ENCODE data around the gene POLR1C.
A peak's percentile ranks its signal among the peaks of the same experiment; 100 is the strongest.
"Not testable (repeated sequence)": the region's sequence is repeated elsewhere in the genome, so short reads cannot be mapped to it uniquely, and the experiment has no call there.

Gene POLR1C

DNA sequence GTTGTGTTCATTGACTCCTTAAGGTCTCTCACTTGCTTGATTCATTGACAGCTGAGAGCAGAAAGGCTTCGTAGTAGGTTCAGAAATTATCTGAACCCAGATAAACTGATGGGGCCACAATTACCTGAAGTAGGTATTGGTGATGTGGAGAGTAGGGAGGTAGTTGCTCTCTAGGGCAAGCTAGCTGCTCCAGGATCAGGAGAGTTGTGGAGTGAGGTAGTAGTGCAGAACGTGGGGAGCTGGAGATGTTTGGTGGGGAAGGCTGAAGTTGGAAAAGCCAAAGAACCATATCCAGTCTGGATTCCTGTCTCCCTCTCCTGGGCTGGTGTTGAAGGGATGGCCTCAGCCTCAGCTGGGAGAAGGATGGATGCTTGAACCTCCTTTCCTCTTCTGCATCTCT lies 23.7 kb upstream of the POLR1C start:
- no peak for DNase-seq (ENCODE audit: low read depth in 2 of 2)

DNA sequence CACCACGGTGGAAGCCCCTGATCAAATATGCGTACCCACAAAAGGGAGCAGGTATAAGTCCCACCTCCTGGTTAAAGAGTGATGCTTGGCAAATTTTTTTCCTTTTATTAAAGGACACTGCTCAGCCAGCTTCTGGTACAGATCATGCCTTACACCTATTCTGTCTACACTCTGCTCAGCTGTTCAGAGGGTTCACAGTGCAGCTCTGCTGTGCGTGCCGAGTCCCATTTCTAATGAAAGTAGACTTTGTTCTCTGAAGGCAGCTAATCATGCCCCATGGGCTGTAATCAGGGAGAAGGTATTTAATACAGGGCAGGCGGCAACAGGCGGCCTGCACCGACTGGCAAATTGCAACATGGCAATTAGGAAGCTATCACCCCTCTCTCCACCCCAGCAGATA lies 23.1 kb upstream of the POLR1C start:
- no peak for DNase-seq (ENCODE audit: low read depth in 2 of 2)

DNA sequence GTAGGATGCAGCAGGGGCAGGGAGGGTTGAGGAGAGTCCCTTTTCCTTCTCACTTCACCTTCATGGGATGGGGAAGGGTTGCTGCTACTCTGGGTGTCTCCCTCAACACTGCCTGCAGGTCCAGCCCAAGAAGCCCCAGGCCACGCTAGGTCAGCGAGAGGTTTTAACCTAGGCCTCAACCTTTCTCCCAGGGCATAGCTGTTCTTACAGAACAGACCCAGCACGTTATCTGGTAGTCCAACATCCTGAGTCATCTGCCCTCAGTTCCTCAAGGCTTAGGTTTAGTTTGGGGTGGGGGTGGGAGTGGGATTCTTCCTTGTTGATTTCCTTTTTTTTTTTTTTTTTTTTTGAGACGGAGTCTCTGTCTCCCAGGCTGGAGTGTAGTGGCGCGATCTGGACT lies 22.6 kb upstream of the POLR1C start:
- DNase-seq (ENCODE audit: low read depth in 2 of 2) = no peak

DNA sequence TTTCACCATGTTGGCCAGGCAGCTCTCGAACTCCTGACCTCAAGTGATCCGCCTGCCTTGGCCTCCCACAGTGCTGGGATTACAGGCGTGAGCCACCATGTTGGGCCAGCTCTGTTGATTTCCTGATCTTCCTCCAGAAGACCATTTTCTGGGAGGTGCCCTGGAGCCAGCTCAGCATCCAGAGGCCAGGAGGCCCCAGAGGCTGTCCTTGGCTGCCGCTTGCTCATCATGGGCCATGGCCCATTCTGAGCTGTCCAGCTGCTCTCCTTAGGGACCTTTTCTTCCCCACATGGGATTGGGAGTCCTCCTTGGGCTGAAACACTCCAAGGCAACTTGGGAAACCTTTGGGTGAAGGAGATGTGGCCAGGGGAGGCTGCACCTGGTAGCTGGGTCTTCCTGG lies 22.1 kb upstream of the POLR1C start:
- no peak for DNase-seq (ENCODE audit: low read depth in 2 of 2)

DNA sequence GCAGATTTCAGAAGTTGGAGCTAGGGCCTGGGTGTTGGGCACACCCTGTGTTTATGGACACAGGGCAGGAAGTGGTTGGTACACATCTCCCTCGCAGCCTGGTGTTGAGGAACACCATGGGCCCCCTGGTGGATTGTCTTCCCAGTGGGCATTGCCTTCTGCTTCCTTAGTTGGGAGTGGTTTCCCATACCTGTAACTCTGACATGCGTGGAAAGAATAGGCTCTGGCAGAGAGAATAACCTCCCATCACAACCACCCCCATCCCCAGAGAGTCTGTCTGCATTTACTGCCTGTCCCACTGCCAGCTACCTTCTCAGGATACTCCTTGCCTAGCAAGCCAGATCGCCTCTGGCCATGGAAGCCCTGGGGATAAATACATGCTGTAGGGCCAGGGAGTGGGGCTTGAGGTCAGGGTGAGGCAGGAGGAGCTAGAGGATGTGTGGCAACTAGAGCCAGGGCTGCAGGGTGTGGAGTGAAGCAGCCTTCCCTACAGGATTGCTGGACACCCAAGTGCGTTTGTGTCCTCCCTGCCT lies 21.4 kb upstream of the POLR1C start:
- no peak for DNase-seq (ENCODE audit: low read depth in 2 of 2)

DNA sequence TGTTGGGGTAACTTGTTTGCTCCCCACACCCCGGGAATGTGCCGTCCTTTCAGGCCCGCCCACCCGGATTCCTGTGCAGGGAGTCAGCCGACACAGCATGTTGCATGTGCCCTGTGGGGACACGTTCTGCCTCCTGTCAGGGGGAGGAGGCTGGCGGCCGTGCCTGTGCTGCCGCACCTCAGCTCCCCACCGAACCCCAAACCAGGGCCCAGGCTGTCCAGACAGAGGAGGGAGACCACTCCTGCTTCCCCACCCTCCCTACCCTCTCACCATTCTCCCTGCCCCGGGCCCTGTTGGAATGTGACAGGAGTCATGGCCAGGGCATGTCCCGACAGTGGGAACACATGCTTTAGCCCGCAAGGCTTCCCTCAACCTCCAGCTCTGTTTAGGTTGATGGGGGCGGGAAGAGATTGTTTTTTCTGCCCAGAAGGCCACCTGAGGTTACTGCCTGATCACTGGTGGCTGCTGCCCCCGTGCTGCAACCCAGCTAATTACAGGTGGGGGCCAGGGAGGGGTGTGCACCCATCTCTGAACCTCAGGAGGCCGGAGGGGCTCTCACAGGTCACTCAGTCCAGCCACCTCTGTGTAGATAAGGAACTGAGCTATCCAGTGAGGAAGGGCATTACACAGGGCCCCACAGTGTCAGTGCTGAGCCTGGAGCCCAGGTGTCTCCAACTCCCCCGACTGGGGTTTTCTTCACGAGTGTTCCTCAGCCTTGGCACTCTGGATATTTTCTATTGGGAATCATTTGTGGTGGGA lies 20.3 kb upstream of the POLR1C start:
- no peak for DNase-seq (ENCODE audit: low read depth in 2 of 2)

DNA sequence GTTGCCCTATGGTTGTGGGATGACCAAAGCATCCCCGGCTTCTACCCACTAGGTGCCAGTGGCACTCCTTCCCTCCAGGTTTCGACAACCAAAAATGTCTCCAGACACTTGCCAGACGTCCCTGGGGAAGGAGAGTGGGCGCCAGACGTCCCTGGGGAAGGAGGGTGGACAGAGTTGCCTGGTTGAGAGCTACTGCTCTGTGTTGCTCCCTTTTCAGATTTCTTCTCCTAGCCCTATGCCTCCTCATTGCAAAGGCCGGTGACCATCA lies 19.8 kb upstream of the POLR1C start:
- DNase-seq (ENCODE audit: low read depth in 2 of 2) = no peak

DNA sequence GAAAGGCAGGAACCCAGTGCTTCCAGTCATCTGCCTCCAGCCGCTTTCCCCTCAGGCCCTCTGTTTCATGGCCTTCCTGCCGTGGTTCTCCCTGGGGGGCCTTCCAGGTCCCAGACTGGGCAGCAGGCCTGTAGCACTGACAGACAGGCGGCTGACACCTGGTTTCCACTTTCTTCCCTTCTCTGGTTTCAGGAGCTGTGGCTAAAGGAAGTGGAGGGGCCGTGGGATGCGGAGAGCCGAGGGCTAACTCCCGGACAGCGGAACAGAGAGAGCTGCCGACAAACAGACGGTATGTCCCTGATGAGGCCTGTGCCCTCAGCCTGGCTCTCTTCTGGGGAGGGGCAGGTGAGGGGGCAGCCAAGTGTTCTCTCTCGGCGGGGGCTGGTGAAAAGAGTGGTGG lies 19.2 kb upstream of the POLR1C start:
- no peak for DNase-seq (ENCODE audit: low read depth in 2 of 2)

DNA sequence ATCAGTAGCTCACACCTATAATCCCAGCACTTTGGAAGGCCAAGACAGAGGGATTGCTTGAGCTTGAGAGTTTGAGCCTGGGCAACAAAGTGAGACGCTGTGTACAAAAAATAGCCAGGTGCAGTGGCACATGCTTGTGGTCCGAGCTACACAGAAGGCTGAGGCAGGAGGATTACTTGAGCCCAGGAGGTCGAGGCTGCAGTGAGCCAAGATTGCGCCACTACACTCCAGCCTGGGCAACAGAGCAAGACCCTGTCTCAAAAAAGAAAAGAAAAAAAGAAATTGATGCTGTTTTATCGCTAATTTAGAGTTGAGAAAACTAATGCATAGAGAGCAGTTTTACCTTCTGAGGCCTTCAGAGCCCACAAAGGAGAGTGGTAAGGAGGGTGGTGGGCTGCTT lies 18.6 kb upstream of the POLR1C start:
- DNase-seq (ENCODE audit: low read depth in 2 of 2) = not testable (repeated sequence)

DNA sequence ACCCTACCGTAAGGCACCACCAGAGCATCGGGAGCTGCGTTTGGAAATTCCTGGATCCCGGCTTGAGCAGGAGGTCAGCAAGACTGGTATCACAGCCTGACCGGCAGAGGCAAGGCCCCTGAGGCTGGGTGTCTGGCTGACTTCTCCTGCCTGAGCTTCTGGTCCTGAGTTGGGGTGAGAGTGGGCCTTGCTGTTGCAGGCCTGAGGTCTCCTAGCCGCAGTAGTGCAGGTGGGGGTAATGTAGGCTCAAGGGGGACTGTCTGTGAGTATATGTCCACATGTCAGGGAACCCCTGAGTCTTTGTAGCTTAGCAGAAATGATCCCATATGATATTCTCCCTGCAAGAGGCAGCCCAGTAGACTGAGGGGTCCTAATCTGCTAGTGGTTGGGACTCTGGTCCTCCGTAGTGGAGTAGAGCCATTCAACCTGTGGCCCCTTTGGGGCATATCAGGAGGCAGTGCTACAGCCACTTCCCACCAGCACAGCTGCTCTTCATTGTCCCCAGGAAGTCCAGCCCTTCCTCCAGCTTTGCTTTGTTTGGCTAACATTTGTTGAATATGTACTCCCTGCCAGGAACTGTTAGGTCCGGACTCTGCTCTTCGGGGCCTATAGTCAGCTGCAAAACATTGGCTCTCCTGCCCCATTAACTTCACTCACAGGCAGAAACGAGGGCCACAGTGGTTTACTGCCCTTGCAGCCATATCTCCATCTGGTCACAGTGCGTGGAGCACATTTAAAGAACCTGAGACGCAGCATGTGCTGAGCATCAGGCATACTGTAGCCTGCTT lies 17.7 kb upstream of the POLR1C start:
- no peak for DNase-seq (ENCODE audit: low read depth in 2 of 2)

DNA sequence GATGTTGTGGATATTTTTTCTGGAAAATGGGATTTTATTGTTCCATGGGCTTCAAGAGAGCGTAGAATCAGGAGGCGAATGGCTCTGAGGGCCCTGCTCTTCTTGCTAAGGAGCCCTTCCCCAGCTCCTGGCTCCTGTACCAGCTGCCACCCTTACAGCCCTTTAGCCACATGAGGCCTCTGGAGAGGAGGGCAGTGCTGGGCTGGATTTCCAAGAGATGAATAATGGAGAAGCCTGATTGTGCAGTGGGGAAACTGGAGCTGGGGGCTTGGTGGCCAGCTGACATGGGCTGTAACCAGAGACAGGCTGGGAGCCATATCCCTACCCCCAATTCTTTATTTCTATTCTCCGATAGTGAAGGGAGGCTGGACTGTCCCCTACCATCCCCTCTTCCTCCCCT lies 16.0 kb upstream of the POLR1C start:
- no peak for DNase-seq (ENCODE audit: low read depth in 2 of 2)

DNA sequence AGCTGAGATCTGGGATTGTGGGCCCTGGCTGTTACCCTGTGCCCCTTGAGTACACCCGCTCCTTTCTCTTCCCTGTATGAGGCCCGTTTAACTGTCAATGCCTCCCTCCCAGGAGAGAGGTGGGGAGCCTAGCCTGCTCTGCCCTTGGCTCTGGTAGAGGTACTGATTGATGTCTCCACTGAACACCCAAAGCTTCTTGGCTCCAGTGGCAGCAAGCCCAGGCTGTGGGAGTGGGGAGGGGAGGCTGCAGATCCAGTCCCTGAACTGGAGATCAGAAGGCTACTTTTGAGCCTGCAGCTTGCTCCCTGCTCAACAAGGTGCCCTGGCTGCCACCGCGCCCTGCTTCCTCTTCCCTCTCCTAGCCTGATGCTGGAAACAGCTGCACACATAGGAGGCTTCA lies 14.2 kb upstream of the POLR1C start:
- no peak for DNase-seq (ENCODE audit: low read depth in 2 of 2)

DNA sequence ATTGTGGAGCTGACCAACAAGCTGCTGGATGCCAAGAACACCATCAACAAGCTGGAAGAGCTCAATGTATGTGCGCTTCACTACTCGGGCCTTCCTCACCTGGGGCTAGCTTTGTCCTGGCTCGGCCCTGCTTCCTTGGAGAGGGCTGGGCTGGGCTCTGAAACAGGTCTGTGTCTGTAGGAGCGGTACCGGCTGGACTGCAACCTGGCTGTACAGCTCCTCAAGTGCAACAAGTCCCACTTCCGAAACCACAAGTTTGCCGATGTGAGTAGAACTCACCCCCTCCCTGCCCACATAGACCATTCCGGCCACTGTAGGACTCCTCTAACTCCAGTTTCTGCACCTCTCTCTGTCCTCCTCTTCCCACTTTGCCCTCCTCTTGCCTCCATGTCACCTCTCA lies 13.4 kb upstream of the POLR1C start:
- no peak for DNase-seq (ENCODE audit: low read depth in 2 of 2)

DNA sequence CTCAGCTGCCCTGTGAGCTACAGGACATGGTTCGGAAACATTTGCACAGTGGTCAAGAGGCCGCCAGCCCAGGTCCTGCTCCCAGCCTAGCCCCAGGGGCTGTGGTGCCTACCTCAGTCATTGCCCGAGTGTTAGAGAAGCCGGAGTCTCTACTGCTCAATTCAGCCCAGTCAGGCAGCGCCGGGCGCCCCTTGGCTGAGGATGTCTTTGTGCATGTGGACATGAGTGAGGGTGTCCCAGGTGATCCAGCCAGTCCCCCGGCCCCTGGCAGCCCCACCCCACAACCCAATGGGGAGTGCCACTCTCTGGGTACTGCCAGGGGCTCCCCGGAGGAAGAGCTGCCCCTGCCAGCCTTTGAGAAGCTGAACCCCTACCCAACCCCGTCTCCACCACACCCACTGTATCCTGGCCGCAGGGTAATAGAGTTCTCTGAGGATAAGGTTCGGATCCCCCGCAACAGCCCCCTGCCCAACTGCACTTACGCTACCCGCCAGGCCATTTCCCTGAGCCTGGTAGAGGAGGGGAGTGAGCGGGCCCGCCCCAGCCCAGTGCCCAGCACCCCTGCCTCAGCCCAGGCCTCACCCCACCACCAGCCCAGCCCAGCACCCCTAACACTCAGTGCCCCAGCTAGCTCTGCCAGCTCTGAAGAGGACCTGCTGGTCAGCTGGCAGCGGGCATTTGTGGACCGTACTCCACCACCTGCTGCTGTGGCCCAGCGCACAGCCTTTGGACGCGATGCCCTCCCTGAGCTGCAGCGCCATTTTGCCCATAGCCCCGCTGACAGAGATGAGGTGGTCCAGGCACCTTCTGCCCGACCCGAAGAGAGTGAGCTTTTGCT lies 11.9 kb upstream of the POLR1C start:
- no peak for DNase-seq (ENCODE audit: low read depth in 2 of 2)

DNA sequence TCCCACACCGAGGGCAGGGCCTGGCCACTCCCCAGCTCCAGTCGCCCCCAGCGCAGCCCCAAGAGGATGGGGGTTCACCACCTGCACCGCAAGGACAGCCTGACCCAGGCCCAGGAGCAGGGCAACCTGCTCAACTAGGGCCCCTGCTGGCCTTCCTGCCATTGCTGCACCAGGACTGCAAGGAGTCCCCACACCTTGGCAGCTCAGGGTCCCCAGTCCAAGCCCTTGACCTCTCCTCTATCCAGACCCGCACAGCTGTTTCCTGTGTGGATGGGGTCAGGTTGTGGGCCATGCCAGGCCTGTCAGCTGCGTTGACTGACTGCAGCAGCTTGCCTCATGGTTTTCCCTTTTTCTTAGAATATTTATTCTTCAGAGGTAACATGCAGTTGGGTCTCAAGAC lies 11.2 kb upstream of the POLR1C start:
- no peak for DNase-seq (ENCODE audit: low read depth in 2 of 2)

DNA sequence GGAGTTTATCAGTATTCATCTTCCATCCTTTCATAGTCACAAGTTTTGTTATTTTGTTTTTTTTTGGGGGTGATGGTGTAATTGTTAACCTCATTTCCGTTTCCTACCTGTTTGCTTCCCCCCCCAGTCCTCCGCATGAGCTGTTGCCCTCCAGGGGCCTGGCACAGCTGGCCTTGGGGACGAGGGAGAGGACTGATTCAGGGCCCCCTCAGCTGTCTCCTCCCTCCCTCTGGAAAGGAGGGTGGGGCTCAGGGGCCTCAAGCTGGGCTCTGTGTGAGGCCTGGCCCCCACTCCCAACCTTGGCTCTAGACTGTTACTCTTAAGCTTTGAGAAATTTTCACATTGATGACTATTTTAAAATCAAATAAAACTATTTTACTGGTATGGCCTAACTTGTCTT lies 10.7 kb upstream of the POLR1C start:
- no peak for DNase-seq (ENCODE audit: low read depth in 2 of 2)

DNA sequence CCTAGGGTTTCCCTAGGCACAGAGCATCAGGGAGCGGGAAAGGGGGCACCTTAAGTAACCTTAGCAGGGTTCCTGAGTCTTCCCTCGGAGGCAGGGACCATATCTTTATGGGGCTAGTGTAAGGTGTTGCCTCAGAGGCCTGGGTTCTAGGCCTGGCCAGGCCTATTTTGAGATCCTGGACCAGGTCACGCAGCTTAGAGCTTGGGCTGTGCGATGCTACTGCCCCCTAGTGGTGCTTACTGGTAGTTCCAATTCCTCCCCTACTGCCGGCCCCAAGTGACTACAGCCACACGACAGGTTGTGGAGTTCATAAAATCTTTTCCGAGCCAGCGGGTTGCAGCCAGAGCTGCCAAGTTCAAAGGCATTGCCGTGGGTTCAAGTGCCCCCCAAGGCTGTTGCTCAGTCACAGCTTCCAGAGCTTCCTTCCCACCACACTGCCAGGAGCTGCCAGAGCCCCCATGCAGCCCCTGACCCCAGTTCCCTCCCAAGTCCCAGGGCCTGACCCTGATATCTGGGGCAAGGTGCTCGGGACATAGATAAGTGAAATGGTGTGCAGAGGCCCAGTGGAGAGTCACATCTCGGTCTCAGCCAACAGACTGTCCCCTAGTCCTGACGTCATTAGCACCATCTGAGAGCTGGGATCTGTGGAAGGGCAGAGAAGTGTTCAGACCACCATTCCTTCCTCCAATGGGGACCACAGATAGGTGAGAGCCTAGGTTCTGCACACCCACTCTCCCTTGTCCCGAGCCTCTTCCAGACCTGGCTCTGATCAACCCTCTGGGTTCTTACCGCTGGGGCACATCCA lies 10.0 kb upstream of the POLR1C start:
- peak in 1 of 2 donors; percentile 57 for DNase-seq (ENCODE audit: low read depth in 2 of 2)

DNA sequence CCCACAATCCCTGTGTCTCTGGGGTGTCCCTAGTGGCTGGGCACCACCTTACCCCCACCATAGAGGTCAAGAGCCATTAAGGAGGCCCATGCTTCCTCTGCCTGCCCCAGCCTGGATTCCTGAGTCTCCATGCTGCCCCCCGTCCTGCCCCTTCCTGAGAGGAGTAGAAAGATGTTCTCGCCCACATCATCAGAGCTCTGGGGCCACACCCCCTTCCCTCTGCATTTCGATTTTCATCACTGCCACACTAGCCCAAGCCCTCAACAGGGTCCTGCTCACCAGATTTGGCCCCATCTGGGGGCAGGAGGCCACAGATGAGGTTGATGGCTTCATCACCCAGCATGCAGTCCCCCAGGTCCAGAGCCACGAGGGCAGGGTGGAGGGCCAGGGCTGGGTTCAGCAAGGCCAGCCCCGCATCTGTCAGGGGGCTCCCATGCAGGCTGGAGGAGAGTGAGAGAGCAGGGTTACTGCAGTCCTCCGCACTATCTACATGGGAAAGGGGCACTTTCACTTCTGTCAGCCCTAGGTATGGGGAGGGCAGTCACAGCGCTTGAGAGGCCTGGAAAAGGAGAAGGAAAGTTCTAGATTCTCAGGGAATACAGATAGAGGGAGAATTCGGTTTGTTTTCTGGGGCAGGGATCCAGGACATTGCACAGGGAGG lies 8.3 kb upstream of the POLR1C start:
- DNase-seq (ENCODE audit: low read depth in 2 of 2) = no peak

DNA sequence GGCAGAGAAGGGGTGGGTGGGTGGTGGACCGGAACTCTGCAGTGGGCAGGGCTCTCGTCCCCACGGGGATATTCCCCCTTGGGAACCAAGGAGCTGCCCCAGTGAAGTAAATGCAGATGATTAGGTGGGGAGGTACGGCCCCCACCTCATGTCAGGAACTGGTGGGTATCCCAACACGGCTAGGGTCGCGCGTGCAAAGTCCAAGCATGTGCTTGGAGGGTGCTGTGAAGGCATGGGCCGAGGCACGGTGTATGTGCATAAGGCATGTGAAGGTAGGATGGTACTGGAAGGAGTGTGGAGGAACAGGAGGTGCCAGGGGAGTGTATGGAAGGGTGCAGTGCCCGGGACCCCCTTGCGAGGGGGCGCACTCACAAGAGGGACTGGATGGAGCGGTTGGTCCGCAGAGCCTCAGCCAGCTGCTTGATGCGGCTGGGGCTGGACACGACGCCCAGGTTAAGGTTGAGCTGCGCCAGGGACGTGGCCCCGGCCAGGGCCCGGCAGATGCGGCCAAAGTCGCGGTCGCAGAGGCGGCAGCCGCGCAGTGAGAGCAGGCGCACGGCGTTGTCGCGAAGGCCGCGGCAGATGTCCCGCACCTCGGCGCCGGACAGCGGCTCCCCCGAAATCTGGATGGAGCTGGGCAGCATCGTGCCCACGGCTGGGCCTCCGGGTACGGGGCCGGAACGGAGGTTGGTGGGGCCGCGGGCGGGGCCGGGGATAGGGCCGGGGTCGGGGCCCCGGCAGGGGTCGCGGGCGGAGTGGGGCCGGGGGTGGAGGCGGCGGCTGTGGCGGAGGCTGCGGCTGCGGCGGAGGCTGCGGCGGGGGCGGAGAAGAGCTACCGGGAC lies 7.5 kb upstream of the POLR1C start:
- DNase-seq (ENCODE audit: low read depth in 2 of 2) = no peak

All from stimulated activated CD8-positive, alpha-beta memory T cell treated with anti-CD3 and anti-CD28 coated beads, Interleukin-15, amount 100 ng/mL, for 4 hours (primary cell).